ENCODE results near the gene MAPK14.

- no peak for TF ChIP-seq SPI1 (IDR thresholded peaks at IDR 0.05; ENCODE audit: borderline replicate concordance, low read depth)
- TF ChIP-seq, protein P1, sequence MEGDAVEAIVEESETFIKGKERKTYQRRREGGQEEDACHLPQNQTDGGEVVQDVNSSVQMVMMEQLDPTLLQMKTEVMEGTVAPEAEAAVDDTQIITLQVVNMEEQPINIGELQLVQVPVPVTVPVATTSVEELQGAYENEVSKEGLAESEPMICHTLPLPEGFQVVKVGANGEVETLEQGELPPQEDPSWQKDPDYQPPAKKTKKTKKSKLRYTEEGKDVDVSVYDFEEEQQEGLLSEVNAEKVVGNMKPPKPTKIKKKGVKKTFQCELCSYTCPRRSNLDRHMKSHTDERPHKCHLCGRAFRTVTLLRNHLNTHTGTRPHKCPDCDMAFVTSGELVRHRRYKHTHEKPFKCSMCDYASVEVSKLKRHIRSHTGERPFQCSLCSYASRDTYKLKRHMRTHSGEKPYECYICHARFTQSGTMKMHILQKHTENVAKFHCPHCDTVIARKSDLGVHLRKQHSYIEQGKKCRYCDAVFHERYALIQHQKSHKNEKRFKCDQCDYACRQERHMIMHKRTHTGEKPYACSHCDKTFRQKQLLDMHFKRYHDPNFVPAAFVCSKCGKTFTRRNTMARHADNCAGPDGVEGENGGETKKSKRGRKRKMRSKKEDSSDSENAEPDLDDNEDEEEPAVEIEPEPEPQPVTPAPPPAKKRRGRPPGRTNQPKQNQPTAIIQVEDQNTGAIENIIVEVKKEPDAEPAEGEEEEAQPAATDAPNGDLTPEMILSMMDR (IDR thresholded peaks at IDR 0.05; ENCODE audit: insufficient read depth, low read length), result no peak
- TF ChIP-seq POLR2AphosphoS5 (IDR thresholded peaks at IDR 0.05; ENCODE audit: low read depth), result no peak
Observed at GRCh38 chr6:36054415-36054814, 26.8 kb downstream of the MAPK14 start.
